CD4-positive, alpha-beta T cell treated with Interleukin-4 for 4 hours (primary cell): Measurements from ENCODE around the gene MAML2.

Experiments
- DNase-seq: peaks from one replicate; pipeline ENCODE4 v3.0.0-alpha.2; 2020

The MAML2 gene

DNA sequence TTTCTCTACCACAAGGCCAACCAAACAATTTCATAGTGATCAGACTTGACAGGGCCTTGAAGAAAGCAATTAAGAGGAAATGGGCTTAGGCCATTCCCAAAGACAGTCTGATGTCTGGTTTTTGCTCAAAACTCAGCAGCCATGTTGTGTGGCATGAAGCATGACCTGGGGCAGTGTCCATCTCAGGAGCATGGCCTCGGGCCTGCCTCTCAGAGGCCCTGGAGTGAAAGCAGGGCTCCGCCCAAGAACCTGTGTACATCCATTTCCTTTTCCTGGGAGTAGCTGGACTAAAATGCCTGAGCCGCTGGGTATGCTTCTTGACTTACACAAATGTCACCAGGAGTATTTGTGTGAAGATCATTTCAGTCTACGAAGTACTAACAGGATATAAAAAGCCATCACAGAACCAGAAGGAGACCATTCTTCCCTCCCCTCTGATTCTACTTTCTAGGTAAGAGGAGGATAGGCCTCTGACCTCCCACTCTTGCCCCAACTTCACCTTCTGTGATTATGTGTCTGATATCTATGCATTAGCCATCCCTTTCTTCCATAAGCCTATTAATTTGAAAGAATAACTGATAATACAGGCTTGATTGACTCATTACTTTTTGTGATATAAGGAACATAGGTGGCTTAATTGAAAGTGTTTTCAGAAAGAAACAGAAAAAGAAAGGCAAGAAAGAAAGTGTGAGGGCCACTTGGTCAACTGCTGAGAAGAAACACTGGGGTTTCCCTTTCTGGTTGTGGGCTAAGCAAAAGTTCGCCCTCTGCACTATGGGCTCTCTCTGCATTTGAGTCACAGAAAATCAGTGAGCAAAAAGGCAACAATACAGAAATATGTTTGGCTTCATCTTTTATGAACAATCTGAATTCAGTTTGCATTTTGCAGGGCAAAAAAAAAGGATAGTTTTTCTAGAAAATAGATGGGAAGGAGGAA lies 230.5 kb downstream of the MAML2 start:
- no peak for DNase-seq

DNA sequence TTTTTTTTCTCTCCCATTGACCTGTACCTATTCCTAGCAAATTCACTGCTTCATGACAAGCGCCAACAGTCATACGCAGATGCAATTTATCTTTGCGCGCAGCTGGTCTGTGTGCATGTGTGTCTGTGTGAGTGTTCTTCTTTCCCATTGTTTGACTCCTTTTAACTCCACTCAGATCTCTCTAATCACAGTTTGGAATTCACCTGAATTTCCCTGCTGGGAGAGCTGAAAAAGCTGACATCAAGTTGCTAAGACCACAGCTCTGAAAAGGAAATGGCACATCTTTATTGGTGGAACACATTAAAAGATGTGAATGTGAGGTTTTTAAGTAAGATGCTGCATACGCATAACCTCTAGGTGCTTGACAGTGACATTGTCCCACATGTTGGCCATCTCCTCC lies 231.7 kb downstream of the MAML2 start:
- no peak for DNase-seq

DNA sequence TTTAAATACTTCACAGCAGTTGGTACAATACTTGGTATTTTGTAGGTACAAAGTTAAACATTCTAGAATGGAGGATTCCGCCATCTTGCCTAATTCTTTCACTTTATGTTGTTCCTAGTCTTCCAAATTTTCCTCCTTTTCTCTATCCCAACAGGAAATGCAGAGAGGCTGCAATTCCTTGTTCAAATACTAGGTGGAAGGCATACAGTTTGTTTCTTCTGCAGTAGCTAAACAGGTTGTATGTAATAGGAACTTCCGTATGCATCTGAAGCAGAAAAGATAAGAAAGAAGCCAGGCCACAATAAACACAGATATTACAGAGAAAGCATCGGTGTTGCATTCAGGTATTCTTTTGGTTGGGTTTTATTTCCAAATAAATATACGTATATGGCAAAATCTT lies 232.7 kb downstream of the MAML2 start:
- DNase-seq, result no peak

DNA sequence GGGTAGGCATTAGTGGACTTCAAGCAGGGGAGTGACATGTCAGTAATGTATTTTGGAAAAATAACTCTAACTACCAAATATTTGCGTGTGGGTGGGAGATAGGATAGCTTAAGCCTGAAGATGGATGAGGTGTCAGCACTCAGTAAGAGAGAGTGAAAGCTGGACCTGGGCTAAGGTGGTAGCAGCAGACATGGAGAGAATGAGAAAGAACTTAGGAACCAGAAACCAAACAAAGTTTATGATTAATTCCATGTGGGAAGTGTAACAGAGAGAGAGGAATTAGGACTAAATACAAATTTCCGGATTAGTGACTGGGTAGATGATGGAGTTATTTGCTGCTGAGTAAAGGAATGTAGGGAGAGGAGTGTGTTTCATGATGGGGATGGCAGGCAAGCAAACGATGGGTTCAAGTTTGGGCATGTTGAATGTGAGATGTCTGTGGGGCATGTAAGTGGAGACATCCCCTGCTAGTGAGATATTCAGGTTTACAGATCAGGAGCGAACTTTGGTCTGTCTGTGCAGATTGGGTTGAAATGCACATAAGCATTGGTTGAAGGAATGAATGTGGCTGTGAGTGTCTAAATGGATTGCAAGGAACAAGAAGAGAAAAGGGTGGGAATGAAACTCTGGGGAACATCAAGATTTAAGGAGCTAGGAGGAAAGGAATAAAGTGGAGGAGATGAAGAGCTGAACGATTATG lies 233.5 kb downstream of the MAML2 start:
- no peak for DNase-seq

DNA sequence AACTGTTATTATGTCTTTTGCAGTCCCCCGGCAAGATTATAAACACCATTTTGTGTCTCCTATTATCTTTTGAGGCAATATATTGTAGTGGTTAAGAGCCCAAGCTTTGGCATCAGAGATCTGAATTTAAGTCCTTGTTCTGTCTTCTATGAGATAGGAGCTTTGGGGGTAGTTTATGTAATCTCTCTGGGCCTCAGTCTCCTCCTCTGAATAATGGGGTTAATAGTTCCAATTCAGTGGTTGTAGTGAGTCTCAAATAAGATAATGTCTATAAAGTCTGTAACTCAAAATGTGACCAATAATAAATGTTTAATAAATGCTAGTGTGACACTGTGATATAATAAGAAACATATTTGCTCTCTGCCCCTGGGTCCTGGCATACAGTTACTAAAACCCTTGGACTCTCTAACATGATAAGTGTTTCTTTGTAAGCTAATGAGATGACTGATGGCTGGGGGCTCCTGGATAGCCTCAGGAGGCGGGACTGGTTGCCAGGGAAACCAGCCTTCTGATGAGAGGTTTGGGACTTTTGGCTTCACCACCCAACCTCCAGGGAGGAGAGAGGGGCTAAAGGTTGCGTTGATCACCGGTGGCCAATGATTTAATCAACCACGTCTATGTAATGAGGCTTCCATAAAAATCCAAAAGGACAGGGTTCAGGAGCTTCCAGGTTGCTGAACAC lies 235.7 kb downstream of the MAML2 start:
- no peak for DNase-seq

DNA sequence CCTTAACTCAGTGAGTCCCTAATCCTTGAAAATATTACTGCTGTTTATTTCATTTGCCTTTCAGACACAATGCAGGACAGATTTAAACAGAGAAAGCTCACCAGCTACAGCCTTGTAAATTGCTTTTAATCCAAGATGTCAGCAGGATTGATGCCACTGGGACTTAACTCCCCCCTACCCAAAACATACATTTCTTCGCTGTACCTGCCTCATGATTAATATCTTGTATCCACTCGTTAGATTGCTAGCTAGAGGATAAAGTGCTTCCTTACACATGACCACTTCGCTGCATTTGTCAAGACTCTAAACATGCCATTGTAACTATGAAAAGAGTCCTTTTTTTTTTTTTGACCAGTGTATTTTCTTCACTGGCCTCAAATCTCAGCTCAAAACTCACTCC lies 236.3 kb downstream of the MAML2 start:
- DNase-seq, result no peak

DNA sequence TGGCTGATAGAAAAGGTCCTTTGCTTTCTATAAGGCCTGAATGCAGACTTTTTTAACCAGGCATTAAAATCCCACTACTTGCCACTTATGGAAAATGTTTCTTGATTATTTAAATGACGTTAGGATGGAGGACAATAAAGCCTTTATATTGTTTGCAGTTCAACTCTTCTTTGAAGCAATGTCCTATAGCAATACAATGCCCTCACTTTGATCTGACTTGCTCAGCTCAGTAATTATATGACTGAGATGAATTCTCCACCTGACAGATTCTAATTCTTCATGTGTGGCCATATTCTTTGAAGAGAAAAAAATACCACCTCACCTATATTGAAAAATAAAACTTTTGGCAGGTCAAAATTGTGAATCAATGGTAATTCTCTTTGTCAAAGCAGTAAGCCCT lies 237.1 kb downstream of the MAML2 start:
- DNase-seq, result no peak

DNA sequence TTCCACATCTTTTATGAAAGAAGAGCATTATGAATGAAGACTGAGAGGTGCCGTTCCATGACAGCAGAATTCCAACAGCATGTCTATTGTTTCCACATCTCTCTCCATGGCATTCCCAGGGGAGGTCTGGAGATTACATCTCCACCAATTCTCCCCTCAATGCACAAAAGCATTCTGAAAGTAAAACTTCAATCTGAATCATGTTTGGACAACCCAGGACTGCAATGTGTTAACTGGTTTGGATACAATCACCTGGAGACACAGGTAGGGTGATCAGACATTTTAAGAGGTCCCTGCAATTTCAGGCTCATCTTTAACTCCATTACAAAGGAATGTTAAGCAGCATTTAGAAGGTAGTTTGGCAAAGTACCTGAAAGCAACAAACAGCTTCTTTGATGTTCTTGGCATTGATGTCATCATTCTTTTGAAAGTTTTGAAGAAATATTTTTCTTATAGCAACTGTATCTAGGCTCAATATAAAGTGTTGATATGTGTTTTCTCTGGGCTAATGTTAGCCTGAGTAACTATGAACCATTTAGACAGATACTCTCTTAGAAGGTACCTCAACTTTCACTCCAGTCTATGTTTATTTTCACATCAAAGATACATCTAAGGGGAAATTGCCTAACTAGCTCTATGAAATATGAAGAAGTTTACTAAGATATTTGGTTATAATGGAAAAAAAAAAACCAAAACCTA lies 237.6 kb downstream of the MAML2 start:
- DNase-seq, result peak; percentile 68

DNA sequence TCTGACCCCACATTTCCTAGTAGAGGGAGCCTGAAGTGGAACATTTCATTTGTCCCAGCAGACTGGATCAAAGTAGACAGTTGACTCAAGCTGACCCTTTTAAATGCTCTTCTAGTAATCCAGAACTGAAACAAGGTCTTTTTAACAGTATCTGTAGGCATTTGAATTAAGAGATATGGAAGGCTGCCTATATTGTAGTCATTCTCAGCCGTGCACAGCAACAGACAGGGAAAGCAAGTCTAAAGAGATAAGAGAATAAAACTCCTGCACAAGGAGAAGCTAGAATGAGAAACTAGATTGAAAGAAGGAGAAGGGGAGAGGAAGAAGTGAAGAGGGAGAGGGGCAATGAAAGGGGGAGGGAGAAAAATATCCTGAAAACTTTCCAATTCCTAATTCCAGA lies 238.5 kb downstream of the MAML2 start:
- no peak for DNase-seq

DNA sequence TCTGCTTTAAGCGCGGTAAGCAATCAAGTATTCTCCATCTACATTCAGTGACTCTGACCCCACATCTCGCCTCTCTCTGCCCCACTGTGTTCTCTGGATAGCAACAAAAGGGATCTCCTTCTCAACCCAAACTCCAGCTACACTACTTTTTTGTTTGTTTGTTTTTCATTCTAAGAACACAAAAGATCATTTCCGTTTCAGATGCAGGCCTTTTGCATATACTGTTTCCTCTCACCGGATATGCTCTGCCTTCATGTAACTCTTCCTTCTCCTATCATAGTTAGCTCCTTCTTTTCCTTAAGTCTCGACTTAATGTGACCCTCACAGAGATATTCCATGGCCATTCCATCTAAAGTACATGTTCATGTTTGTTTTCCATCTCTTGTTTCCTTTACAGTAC lies 239.3 kb downstream of the MAML2 start:
- no peak for DNase-seq

DNA sequence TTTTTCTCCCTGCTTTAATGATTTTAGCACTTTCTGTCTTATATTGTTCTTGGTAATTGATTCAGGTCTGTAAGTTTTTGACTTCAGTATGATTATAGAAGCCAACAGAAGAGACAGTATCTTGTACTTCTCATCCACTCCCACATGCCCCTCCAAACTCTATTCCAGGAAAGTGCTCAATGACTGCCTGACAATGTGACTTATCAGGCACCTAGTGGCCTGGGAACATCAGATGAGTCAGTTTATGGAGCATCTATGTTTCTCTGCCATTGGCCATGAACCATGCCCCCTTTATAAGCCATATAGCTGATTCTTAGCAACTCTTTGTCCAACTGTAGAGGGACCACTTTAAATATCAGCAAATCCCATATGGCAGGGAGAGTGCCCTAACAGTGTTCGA lies 239.9 kb downstream of the MAML2 start:
- DNase-seq, result no peak

DNA sequence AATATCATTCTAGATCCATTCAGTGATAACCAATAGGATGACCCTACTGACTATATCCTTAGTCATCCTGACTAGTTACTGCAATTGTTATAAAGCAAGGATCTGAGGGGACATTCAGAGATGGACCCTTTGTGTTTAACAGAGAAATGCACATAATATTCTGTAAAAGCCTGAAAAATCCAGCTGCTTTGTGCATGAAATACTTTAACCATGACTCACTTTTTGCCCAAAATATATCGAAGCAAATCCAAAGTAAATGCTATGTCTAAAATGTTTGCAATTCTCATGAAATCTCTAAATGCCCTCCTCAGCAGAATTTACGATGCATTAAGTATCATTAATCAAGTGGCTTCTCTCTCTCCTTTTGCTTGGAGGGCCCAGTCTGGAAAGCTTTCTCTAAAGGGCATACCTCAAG lies 240.3 kb downstream of the MAML2 start:
- DNase-seq, result no peak

DNA sequence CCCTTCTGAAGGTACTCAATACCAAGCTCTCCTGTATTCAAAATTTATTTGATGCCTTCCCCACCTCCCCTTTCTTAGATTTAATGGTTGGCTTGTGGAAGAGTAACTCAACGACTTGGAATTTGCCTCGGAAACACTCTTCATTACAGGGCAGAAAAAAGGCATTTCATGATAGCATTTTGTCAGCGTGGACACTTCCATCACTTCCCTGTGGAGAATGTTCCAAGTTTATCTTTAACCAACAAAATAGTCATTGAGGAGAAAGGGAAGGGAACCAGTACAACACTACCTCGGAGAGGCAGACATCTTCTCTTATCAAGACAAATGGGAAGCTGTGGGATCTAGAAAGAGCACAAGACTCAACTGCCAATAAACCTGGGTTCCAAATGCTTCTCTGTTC lies 241.8 kb downstream of the MAML2 start:
- DNase-seq, result no peak

DNA sequence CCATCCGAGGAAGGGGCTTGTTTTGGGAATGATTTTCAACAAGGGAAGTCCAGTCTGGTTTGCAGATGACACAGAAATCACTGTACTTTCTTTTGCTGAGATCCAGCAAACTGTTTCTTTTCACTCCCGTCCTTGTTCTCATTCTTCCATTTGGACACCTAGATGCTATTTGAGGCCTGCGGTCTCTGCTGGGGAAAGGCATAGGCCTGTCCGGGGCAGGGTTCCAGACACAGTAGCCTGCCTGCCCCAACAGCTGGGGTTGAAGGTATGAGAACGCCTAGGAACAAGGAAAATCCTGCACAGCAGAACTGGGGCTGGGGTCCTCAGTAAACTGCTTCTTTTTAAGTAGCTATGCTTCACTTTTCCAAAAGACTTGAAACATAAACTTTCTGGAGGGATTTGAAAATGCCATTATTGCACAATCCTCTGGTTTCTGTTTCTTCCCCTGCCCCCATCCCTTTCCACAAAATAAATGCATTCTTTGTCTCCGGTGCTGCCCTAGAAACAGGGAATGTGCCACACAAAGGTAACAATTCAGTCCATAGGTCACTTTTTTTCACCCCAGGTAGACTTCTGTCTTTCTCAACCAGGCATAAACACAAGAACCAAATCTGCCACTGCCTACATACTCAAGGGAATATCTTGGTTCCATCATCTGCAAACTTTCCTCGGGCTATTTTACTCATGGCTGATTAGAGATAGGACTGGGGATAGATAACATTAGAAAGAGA lies 244.3 kb downstream of the MAML2 start:
- no peak for DNase-seq

DNA sequence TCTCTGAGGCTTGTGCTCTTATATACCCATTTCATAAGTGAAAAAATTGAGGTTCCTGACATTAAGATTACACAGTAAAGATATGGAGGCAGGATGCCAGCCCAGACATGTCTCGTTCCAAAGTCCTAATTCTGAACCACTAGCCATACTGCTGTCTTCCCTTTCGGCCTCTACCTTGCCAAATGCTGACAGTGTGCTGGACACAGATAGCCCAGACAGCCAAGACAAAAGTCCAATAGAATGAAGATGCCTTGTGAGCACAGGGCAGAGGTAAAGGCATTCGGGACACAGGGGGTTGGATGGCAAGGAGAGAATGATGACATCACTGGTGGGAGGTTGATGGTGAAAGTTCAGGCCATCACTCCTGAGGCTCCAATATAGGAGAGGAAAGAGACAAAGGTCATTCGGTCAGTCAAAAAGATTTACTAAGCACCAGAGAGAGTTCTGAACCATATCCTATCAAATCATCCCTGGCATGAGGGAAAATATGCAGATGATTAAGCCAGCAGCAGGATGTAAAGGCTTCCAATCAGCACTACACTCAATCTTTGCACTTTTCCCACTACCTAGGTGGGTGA lies 245.1 kb downstream of the MAML2 start:
- DNase-seq, result no peak

DNA sequence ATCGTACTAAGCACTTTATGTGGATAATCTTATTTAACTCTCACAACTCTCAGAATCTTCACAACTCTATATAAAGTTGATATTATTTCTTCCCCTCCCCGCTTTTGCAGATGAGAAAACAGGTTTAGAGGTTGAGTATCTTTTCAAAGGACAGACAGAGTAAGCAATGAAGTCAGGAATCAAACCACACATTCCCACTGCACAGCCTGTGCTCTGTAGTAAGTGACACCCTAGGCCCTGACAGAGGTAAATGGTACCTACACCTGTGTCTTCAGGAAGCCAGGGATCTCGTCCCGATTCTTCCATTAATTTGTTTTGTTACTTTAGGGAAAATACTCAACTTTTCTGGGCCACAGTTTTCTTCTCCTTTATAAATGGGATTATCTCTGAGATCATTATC lies 246.6 kb downstream of the MAML2 start:
- DNase-seq, result no peak

DNA sequence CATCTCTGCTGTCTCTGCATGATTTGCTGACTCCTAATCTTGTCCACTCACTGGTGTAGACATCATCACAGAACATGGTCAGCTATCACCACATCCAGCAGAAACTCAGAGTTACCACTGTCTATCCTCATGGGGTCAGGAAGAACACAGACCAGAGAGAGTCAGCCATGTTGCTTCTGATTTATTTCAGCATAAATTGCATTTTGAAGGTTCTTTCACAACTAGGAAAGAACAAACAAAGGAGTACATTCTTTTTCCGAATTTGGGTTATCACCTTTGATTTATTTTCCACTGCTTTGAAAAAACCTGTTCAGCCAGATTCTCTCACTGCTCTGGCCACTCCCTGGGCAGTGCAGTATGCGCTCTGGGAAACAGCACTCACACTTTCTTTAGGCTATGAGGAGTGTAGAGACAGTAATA lies 247.1 kb downstream of the MAML2 start:
- DNase-seq, result no peak

DNA sequence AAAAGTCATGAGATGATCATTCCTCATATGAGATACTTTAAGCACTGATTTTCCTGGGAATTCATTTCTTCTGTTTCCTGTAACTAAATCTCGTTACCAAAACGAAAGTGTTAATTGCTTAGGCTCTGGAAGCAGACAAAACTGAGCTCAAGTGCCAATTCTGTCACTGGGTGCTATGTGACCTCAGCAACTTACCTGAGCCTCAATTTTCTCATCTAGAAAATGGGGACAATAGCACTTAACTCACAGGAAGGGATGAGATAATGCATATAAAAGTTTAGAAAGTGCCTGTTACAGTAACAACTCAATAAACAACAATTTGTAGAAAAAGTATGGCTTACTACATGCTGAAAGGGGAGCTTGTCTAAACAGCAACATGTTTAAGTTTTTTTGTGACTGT lies 248.8 kb downstream of the MAML2 start:
- DNase-seq, result no peak

DNA sequence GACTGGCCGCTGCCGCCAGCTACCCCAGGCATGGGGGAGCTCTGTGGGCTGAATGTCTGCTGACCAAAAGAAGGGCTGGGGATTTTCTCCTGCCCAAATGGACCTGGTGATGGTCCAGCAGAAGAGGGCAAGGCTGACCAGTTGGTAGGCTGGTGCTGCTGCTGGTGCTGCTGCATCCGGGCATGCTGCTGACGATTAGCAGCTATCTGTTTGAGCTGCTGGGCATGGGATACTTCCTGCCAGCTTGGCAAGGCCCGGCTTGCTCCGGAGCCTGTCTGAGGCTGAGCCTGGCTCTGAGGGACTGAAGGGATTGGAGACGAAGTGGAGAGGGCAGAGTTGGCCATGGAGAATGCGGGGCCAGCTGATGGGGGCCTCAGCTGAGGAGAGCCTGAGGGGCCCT lies 250.5 kb downstream of the MAML2 start:
- DNase-seq, result no peak

DNA sequence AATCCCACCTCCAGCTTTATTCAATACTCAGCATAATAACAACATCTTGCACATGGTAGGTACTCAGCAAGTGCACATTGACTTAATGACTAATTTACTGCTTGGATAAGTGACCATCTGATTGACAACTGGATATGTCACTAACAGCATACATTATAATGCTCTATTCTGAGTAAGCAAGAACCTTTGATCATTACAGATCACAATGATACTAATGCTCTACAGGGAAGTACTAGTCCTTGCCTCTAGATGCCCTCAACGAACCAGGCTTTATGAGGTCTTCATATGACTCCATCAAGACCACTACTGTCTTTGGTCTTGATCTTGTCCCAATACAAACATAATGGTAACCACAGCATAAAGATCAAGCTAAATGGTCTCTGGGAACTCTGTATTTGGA lies 251.5 kb downstream of the MAML2 start:
- peak; percentile 63 for DNase-seq

DNA sequence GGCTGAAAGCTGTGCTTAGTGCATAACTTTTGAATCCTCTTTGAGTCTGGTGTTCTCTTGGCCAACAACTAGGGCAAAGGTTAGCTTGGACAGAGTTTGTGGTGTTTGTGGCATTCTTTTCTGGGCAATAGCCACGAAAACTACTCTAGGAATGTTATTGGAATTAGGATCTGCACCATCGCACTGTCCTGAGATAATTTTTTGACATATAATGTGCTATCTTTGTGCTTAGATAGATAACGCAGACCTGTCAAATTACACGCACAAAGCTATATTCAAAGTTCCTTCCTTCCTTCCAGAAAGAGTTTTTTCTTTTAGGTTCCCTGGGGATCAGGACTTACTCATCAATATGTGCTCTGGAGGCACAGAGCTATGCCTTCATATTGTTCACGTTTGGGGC lies 252.3 kb downstream of the MAML2 start:
- DNase-seq, result no peak

DNA sequence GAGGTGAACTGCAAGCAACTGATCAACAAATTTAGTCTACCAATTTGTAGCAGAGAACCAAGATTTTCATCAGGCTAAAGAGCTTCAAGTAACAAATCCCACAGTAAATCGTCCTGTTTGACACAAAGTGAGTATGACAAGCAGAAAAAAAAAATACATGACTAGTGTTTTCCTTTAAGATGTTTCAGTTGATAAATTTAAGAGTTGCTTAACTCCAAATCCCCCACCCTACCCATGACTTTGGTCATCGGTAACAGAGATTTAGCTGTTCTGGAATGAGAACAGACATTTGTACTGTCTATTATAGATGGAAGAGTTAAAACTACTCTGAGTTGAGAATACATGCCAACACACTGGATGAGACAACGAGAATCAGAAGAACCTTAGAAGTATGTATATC lies 254.1 kb downstream of the MAML2 start:
- DNase-seq, result no peak
